NCI-H1417 (cell line): ENCODE data around the gene TEAD1.

Experiments
- DNase-seq, 3 experiments: peaks; one replicate each; lab custom pipeline; 2025; lab: John Stamatoyannopoulos, UW

The TEAD1 gene

GRCh38 chr11:12893787-12894672, 219.8 kb downstream of the TEAD1 start:
- DNase-seq: peak; percentile 46 to 76 (median 73)

GRCh38 chr11:12897390-12897789, 223.2 kb downstream of the TEAD1 start:
- DNase-seq: no peak

GRCh38 chr11:12897867-12898266, 223.6 kb downstream of the TEAD1 start:
- peak in 1 of 3 experiments; percentile 4 for DNase-seq

DNA sequence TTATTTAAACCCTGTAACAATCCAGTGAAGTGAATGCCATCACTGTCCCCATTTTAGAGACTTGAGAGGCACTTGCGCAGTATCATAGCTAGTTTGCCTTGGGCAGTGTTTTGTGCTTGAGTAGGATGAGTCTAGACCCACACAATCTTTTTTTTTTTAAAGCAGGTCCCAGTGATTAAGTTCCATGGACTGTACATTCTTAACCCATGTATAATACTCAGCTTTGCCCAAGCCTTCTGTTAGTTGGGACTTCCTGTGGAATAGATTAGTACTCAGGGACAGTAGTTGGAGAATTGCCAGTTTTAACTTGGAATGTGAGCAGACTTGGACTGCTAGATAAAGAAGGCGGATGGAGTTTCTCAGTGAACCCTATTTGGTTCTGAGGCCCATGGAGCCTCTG, 226.3 kb downstream of the TEAD1 start:
- DNase-seq: no peak

GRCh38 chr11:12901272-12901671, 227.1 kb downstream of the TEAD1 start:
- DNase-seq: no peak

- no peak for DNase-seq
These were observed 227.8 kb downstream of the TEAD1 start for GRCh38 chr11:12901874-12902481.

GRCh38 chr11:12902791-12903486, 228.7 kb downstream of the TEAD1 start:
- DNase-seq: no peak

GRCh38 chr11:12905435-12905834, 231.2 kb downstream of the TEAD1 start:
- DNase-seq: no peak

DNA sequence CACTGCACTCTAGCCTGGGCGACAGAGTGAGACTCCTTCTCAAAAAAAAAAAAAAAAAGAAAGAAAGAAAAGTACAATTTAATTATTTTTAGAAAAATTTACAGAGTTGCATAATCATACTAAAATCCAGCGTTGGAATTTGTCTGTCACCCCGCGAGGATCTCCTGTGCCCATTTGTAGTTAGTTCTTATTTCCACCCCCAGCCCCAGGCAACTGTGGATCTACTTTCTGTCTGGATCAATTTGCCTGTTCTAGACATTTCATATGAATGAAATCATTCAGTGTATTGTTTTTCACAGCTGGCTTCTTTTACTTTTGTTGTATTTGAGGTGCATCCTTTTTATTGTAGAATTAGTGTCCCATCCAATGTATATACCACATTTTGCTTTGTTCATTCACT, 232.3 kb downstream of the TEAD1 start:
- no peak for DNase-seq

DNA sequence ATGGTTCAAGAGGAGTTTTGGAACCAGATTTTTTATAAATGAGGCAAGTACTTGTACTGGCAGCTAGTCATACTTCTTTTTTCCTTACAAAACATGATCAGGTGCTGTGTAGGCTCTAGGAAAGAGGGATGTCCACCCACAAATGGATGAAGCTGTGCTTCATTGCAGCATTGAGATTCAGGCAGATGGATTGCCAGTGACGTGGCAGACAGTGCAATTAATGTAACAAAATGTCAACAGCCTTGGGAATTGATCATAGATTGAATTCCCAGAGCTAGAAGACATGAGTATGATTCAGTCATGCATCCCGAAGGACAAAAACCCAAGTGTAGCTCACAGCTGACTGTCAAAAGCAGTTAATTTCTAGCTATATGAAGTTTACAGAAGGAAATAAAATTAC, 235.7 kb downstream of the TEAD1 start:
- DNase-seq: no peak

- DNase-seq: peak in 1 of 3 experiments; percentile 41
These were observed 240.2 kb downstream of the TEAD1 start for GRCh38 chr11:12914400-12914912.

DNA sequence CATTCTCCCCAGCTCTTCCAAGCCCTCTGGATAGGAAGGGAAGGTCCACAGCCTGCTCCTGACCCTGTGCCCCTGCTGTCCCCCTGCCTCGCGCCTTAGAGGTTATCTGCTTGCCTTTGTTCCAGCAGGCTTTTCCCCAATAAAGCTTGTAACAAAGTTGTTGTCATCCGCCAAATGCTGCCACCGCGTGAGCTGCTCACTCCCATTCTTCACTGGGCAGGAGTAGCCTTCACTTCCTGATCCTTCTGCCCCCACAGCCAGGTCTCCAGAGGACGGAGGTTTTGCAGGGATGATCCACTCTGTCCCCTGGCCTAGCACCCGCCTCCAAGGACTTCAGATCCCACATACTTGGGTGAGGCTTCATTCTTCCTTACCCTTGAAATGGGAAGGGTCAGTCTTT, 240.9 kb downstream of the TEAD1 start:
- DNase-seq: no peak

DNA sequence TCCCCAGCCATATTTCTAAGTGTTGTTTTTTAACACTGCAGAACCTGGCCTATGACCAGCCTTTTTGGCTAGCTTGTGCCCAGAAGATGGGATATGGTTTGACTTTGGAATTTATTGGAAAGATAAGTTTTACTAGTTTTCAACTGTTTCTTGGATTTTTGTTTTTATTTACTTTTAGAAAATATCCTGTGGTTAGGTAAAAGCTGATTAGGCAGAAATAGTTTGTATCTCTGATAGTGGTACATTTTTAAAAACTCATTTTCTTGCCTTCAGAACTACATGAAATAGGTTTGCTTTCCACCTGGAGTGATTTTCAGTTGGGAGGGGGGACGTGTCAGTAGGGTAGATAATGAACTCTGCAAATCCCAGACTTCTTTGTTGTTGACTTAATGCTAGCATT, 243.6 kb downstream of the TEAD1 start:
- no peak for DNase-seq

DNA sequence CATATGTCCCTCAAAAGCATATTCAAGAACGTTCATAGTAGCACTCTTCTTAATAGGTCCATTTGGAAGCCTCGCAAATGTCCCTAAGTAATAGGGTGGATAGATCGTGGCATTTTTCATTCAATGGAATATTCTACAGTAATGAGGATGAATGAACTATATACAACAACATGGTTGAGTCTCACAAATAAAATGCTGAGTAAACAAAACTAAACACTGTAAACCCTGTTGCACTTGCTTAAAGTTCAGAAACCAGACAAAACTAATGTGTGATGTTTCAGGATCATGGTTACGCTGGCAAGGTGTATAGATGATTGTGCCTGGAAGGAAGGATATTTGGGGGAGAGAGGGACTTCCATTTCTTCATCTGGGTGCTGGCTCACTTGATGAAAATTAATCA, 244.4 kb downstream of the TEAD1 start:
- no peak for DNase-seq

DNA sequence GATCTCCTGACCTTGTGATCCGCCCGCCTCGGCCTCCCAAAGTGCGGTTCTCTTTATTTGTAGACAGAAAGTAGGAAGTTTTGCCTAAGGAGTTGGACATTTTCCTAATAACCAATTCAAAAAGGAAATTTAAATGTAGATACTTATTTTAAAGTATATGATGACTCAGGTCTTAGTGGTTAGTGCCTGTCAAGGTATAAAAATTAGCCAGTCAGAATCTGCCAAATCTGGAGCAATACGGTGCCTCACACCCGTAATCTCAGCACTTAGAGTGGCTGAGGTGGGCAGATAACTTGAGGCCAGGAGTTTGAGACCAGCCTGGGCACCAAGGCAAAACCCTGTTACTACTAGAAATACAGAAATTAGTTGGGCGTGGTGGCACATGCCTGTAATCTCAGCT, 248.2 kb downstream of the TEAD1 start:
- DNase-seq: no peak

- DNase-seq: no peak
These were observed 248.8 kb downstream of the TEAD1 start for GRCh38 chr11:12922980-12923507.

GRCh38 chr11:12924650-12925049, 250.4 kb downstream of the TEAD1 start:
- DNase-seq: no peak

DNA sequence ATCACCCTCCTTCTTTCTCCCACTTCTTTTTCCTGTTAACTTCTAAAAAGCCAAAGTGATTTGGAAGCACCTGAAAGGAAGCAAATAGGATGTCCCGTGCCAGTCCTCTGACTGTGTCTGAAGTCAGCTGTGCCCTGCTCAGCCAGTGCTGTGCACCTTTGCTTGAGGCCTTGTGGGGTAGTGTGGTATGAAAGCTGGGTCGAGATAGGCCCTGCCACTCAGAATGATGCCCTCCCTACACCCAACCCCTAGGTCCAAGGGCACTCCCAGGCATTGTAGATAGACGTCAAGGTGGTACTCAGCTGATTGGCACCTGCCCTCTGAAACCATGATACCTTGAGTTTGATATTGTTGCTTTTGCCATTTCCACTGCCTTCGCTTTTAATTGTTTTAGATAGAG, 251.3 kb downstream of the TEAD1 start:
- DNase-seq: no peak

DNA sequence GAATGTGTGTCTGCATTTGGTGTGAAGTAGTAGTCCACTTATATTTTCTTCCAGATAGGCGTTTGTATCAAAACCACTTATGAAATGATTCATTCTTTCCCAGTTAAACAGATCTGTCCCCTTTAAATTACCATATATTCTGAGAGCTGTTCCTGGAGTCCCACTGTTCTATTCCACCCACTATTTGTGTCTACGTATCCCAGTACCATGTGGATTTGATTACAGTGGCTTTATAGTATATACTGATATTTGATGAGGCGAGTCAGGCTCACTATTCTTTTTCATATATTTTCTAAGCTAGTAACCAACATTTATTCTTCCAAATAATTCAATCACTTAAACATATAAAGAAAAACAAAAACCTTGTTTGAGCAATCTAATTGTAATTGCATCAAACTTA, 253.0 kb downstream of the TEAD1 start:
- DNase-seq: no peak

- DNase-seq: no peak
These were observed 253.7 kb downstream of the TEAD1 start for GRCh38 chr11:12927886-12928285.

- DNase-seq: no peak
These were observed 256.6 kb downstream of the TEAD1 start for GRCh38 chr11:12930850-12931249.

- DNase-seq: no peak
These were observed 258.3 kb downstream of the TEAD1 start for GRCh38 chr11:12932485-12932884.
